AG09319 (cell line): ENCODE measurements around the gene KCND2.

ENCODE experiments used
- DNase-seq: peaks from one replicate; pipeline ENCODE4 v3.0.0-alpha.2; 2010; ENCODE audit warnings: low read depth; ENCODE audit errors: extremely low read depth
- CTCF ChIP-seq: IDR thresholded peaks from 2 replicates; pipeline ENCODE4 v1.5.1; 2011; ENCODE audit warnings: low read depth, mild to moderate bottlenecking, inconsistent platforms, low read length, moderate library complexity

Gene KCND2

GRCh38 chr7:120256344-120257070, 16.5 kb upstream of the KCND2 start:
- no peak for TF ChIP-seq CTCF
- DNase-seq: no peak

DNA sequence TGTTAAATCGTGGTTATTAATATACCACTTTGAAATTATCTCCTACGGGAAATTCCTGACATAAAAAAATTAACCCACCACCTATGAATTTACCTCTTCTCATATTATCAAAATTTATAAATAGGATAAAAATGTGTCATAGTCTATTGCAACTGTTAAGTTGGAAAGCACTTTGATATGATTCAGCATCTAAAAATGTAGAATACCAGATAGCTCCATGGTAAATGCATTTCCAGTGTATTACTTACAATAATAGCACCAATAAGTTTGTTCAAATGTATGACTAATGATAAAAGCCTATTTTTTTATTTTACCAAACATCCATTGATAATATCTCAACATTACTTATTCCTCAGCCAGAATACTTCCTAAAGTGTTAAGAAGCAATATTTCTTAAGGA, 13.6 kb upstream of the KCND2 start:
- no peak for DNase-seq

GRCh38 chr7:120260111-120260510, 12.9 kb upstream of the KCND2 start:
- no peak for DNase-seq
- TF ChIP-seq CTCF: no peak

More for the DNA sequence above, 13.6 kb upstream of the KCND2 start:
- no peak for TF ChIP-seq CTCF

- peak; percentile 74 for TF ChIP-seq CTCF
- peak; percentile 10 for DNase-seq
Measured at GRCh38 chr7:120272261-120272660, 714 bp upstream of the KCND2 start.

DNA sequence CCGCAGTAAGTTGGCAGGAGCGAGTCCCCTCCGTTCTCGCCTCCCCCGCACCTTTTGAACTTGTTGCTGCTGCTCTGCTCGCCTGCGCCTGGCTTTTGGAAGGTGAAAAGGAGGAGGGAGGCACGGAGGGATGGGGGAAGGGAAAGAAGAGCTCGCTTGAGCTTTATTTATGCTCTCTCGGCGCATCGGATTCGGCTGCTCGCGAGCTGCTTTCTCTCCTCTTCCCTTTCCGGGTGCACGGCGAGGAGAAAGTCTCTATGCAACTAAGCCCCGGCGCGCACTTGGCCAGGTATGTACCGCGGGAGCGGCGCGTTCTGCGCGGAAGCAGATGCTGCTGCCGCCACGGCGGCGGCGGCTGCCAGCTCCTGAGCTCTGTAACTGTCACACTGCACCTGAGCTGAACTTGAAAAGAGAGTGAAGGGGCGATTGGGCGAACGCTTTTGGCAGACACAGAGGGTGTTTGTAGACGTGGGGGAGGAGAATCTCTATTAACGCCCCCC, 551 bp downstream of the KCND2 start:
- TF ChIP-seq CTCF: no peak
- no peak for DNase-seq

DNA sequence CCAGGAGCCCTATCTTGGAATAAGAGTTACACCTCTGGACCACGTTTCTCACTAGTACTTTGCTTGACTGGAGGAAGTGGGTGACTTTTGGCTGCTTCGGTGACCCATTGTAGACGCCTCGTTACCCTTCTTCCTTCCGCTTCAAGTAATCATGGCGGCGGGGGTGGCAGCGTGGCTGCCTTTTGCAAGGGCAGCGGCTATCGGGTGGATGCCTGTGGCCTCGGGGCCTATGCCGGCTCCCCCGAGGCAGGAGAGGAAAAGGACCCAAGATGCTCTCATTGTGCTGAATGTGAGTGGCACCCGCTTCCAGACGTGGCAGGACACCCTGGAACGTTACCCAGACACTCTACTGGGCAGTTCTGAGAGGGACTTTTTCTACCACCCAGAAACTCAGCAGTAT, 1.5 kb downstream of the KCND2 start:
- TF ChIP-seq CTCF: no peak
- DNase-seq: no peak

DNA sequence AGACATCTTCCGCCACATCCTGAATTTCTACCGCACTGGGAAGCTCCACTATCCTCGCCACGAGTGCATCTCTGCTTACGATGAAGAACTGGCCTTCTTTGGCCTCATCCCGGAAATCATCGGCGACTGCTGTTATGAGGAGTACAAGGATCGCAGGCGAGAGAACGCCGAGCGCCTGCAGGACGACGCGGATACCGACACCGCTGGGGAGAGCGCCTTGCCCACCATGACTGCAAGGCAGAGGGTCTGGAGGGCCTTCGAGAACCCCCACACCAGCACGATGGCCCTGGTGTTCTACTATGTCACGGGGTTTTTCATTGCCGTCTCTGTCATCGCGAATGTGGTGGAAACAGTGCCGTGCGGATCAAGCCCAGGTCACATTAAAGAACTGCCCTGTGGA, 1.9 kb downstream of the KCND2 start:
- no peak for TF ChIP-seq CTCF

More for the DNA sequence above, 1.9 kb downstream of the KCND2 start:
- no peak for DNase-seq
